Smooth muscle cell (in vitro differentiated cells): ENCODE data around the gene CHD6. TPM values are rescaled to one million over a fixed set of nuclear protein-coding genes. Genes with fewer than 3 reads are reported as not detected.

Source experiments
- DNase-seq: peaks from one replicate; lab custom pipeline; 2025; ENCODE audit not compliant: unreplicated experiment; lab: John Stamatoyannopoulos, UW
- H2AFZ ChIP-seq: fragments of 200-600 bp; sonication (generic); 2 replicates; pipeline ENCODE4 v1.6.0; 2016; ENCODE audit warnings: antibody characterized with exemption, low read depth, mild to moderate bottlenecking
- H3F3A ChIP-seq: fragments of 200-600 bp; sonication (generic); 2 replicates; pipeline ENCODE4 v1.6.0; 2017; ENCODE audit warnings: antibody characterized with exemption, low read depth
- H3K27ac ChIP-seq: fragments of 200-600 bp; sonication (generic); 2 replicates; pipeline ENCODE4 v1.5.1; 2016; ENCODE audit warnings: low read depth, mild to moderate bottlenecking
- H3K27me3 ChIP-seq: fragments of 200-600 bp; sonication (generic); 2 replicates; pipeline ENCODE4 v1.6.1; 2016; ENCODE audit warnings: low read depth, mild to moderate bottlenecking
- H3K36me3 ChIP-seq: fragments of 200-600 bp; sonication (generic); 2 replicates; pipeline ENCODE4 v1.5.1; 2016; ENCODE audit warnings: low read depth
- H3K4me1 ChIP-seq: fragments of 200-600 bp; sonication (generic); 2 replicates; pipeline ENCODE4 v1.5.1; 2016; ENCODE audit warnings: low read depth
- H3K4me2 ChIP-seq: fragments of 200-600 bp; sonication (generic); 2 replicates; pipeline ENCODE4 v1.6.0; 2016; ENCODE audit warnings: mild to moderate bottlenecking
- H3K4me3 ChIP-seq: fragments of 200-600 bp; sonication (generic); 2 replicates; pipeline ENCODE4 v1.5.1; 2016; ENCODE audit warnings: mild to moderate bottlenecking
- H3K79me2 ChIP-seq: fragments of 200-600 bp; sonication (generic); 2 replicates; pipeline ENCODE4 v1.6.0; 2016; ENCODE audit warnings: low read depth, mild to moderate bottlenecking
- H3K9ac ChIP-seq: fragments of 200-600 bp; sonication (generic); 2 replicates; pipeline ENCODE4 v1.6.0; 2016; ENCODE audit warnings: low read depth
- H3K9me3 ChIP-seq: fragments of 200-600 bp; sonication (generic); replicated peaks from 2 replicates; pipeline ENCODE4 v1.5.1; 2016; ENCODE audit warnings: low read depth
- H4K20me1 ChIP-seq: fragments of 200-600 bp; sonication (generic); 2 replicates; pipeline ENCODE4 v1.6.0; 2016; ENCODE audit warnings: low read depth
- CTCF ChIP-seq: fragments of 200-600 bp; sonication (generic); IDR thresholded peaks from 2 replicates; pipeline ENCODE4 v1.5.1; 2017; ENCODE audit warnings: borderline replicate concordance, mild to moderate bottlenecking, antibody characterized with exemption; ENCODE audit not compliant: insufficient read depth, poor library complexity, severe bottlenecking
- WGBS: methylation state at CpG from one replicate; pipeline ENCODE4 v1.1.7; 2016; ENCODE audit warnings: low lambda C conversion rate; 5-methylcytosine and 5-hydroxymethylcytosine counted together
- polyA plus RNA-seq: library from polyadenylated mRNA; unstranded; fragments of >200 nt; fragmentation: Nextera tagmentation; extraction: Ambion mirVana; gene quantifications from 2 replicates; pipeline ENCODE4 v1.2.1, GENCODE V29; 2016
- total RNA-seq: library from RNA; depleted of rRNA; stranded (reverse); fragments of >200 nt; gene quantifications from 2 replicates; pipeline ENCODE4 v1.2.3, GENCODE V29; 2014

CHD6 gene
- total and polyA plus RNA-seq, 2 experiments from 2014 or later, result 41.7 to 47.8 TPM

- DNase-seq, result no peak
- H2AFZ ChIP-seq, result no peak overlapping the region
- no peaks in the 10 kb centered on the region for H3K36me3 ChIP-seq
- H3K9ac ChIP-seq, result no peak overlapping the region
- 94% methylated on average over 3 of the region's 9 CpGs for WGBS
- H3K4me1 ChIP-seq, result no peaks in the 10 kb centered on the region
- H3K4me2 ChIP-seq, result no peak overlapping the region
- H3K4me3 ChIP-seq, result no peak overlapping the region
- no peaks in the 10 kb centered on the region for H3K9me3 ChIP-seq
- H3F3A ChIP-seq, result no peaks in the 10 kb centered on the region
- H4K20me1 ChIP-seq, result no peaks in the 10 kb centered on the region
- no peaks in the 10 kb centered on the region for H3K79me2 ChIP-seq
- no peak overlapping the region for H3K27ac ChIP-seq
- H3K27me3 ChIP-seq, result peaks cover 7% of the 10 kb centered on the region
- TF ChIP-seq CTCF, result no peak
These were observed 242.3 kb downstream of the CHD6 start for GRCh38 chr20:41375846-41376245.

GRCh38 chr20:41373931-41374920, 244.0 kb downstream of the CHD6 start:
- 86% methylated on average over 9 of the region's 9 CpGs for WGBS

GRCh38 chr20:41373251-41373783, 244.9 kb downstream of the CHD6 start:
- no peaks in the 10 kb centered on the region for H3F3A ChIP-seq
- no peak overlapping the region for H2AFZ ChIP-seq
- H3K4me3 ChIP-seq, result no peak overlapping the region
- 89% methylated on average over 11 of the region's 11 CpGs for WGBS
- H3K27me3 ChIP-seq, result no peaks in the 10 kb centered on the region
- no peaks in the 10 kb centered on the region for H3K4me1 ChIP-seq
- no peak overlapping the region for H3K9ac ChIP-seq
- H3K9me3 ChIP-seq, result no peaks in the 10 kb centered on the region
- no peak overlapping the region for H3K4me2 ChIP-seq
- DNase-seq, result no peak
- H3K36me3 ChIP-seq, result no peaks in the 10 kb centered on the region
- no peak for TF ChIP-seq CTCF
- H3K27ac ChIP-seq, result no peak overlapping the region
- no peaks in the 10 kb centered on the region for H3K79me2 ChIP-seq
- no peaks in the 10 kb centered on the region for H4K20me1 ChIP-seq

More at GRCh38 chr20:41373931-41374920, 244.0 kb downstream of the CHD6 start:
- Histone ChIP-seq H3F3A (no peaks in the 10 kb centered on the region), H2AFZ (no peak overlapping the region), H3K27ac (no peak overlapping the region), H4K20me1 (no peaks in the 10 kb centered on the region), H3K4me3 (no peak overlapping the region), H3K4me2 (no peak overlapping the region), H3K27me3 (no peaks in the 10 kb centered on the region), H3K9ac (no peak overlapping the region), H3K4me1 (no peaks in the 10 kb centered on the region), H3K9me3 (no peaks in the 10 kb centered on the region), H3K79me2 (no peaks in the 10 kb centered on the region), H3K36me3 (no peaks in the 10 kb centered on the region)
- no peak for DNase-seq
- no peak for TF ChIP-seq CTCF
